HEK293 (cell line): ENCODE results near the gene INPP5B.

Experiments
- CTCF ChIA-PET: fragments of 350-600 bp; formaldehyde crosslinking; extraction: SDS; loops from one replicate; lab custom pipeline; 2021; ENCODE audit warnings: antibody characterized with exemption; lab: Yijun Ruan, JAX
- POLR2A ChIA-PET: fragments of 300-600 bp; formaldehyde crosslinking; extraction: SDS; loops from one replicate; lab custom pipeline; 2020; ENCODE audit warnings: antibody characterized with exemption, inconsistent platforms; lab: Yijun Ruan, JAX
- H3K27ac ChIP-seq: fragments of 200-500 bp; sonication (Bioruptor generic); 2 replicates; pipeline ENCODE4 v1.5.1; 2014; ENCODE audit warnings: low read depth, low read length, control low read depth, inconsistent platforms; ENCODE audit errors: extremely low read depth
- H3K36me3 ChIP-seq, 2 experiments: fragments of 200-500 bp in 1 of 2; sonication (Bioruptor generic) in 1 of 2; 1 replicate in 1 of 2; 2 replicates in 1 of 2; pipeline ENCODE4 v1.5.1; 2014 to 2017; ENCODE audit warnings: inconsistent platforms in 2 of 2, low read length in 2 of 2; ENCODE audit not compliant: control insufficient read depth in 2 of 2, insufficient read depth in 1 of 2
- H3K4me1 ChIP-seq: fragments of 200-500 bp; sonication (Bioruptor generic); 2 replicates; pipeline ENCODE4 v1.5.1; 2014; ENCODE audit warnings: mild to moderate bottlenecking, low read length, inconsistent platforms; ENCODE audit not compliant: control insufficient read depth, insufficient read depth
- H3K4me3 ChIP-seq: 2 replicates; pipeline ENCODE4 v1.5.1; 2011; ENCODE audit warnings: low read depth, mild to moderate bottlenecking, control low read depth, low read length, moderate library complexity
- H3K9me3 ChIP-seq: fragments of 200-500 bp; sonication (Bioruptor generic); 2 replicates; pipeline ENCODE4 v1.5.1; 2014; ENCODE audit warnings: low read depth, low read length, inconsistent platforms; ENCODE audit not compliant: control insufficient read depth, insufficient read depth
- FEZF1 ChIP-seq: fragments of 450-650 bp; formaldehyde crosslinking; IDR thresholded peaks from 2 replicates; pipeline ENCODE4 v1.5.1; 2016; ENCODE audit warnings: missing biosample characterization, missing genetic modification characterization
- KLF1 ChIP-seq: fragments of 450-650 bp; formaldehyde crosslinking; IDR thresholded peaks from 2 replicates; pipeline ENCODE4 v1.5.1; 2016; ENCODE audit warnings: missing biosample characterization, missing genetic modification characterization
- SCRT2 ChIP-seq: fragments of 450-650 bp; formaldehyde crosslinking; IDR thresholded peaks from 2 replicates; pipeline ENCODE4 v1.5.1; 2016; ENCODE audit warnings: missing biosample characterization, missing genetic modification characterization
- TCF7L2 ChIP-seq: IDR thresholded peaks from 2 replicates; pipeline ENCODE4 v1.6.1; 2011; ENCODE audit warnings: low read depth, mild to moderate bottlenecking, inconsistent platforms, low read length, moderate library complexity, borderline replicate concordance
- ZFHX2 ChIP-seq: fragments of 450-650 bp; formaldehyde crosslinking; conservative IDR thresholded peaks from 2 replicates; pipeline ENCODE4 v1.5.1; 2016; ENCODE audit warnings: missing biosample characterization, missing genetic modification characterization
- ZNF140 ChIP-seq: fragments of 450-650 bp; formaldehyde crosslinking; IDR thresholded peaks from 2 replicates; pipeline ENCODE4 v1.5.1; 2016; ENCODE audit warnings: missing biosample characterization, missing genetic modification characterization
- ZNF169 ChIP-seq: fragments of 450-650 bp; formaldehyde crosslinking; IDR thresholded peaks from 2 replicates; pipeline ENCODE4 v1.5.1; 2016; ENCODE audit warnings: missing biosample characterization, missing genetic modification characterization
- ZNF19 ChIP-seq: fragments of 450-650 bp; formaldehyde crosslinking; IDR thresholded peaks from 2 replicates; pipeline ENCODE4; 2016; ENCODE audit warnings: missing biosample characterization, missing genetic modification characterization, low read depth
- ZNF211 ChIP-seq: fragments of 450-650 bp; formaldehyde crosslinking; IDR thresholded peaks from 2 replicates; pipeline ENCODE4 v1.5.1; 2016; ENCODE audit warnings: low read depth, missing biosample characterization, missing genetic modification characterization
- ZNF248 ChIP-seq: fragments of 450-650 bp; formaldehyde crosslinking; IDR thresholded peaks from 2 replicates; pipeline ENCODE4 v1.5.1; 2017; ENCODE audit warnings: missing biosample characterization, missing genetic modification characterization
- ZNF274 ChIP-seq, 2 experiments: fragments of 200-500 bp in 1 of 2; fragments of 450-650 bp in 1 of 2; sonication (Bioruptor generic) in 1 of 2; formaldehyde crosslinking in 1 of 2; IDR thresholded peaks; 2 replicates each; pipeline versions ENCODE4 v1.5.1 to v1.6.1; 2014 to 2016; ENCODE audit warnings: borderline replicate concordance in 1 of 2, inconsistent platforms in 1 of 2, low read length in 1 of 2, missing biosample characterization in 1 of 2, missing genetic modification characterization in 1 of 2
- ZNF302 ChIP-seq: fragments of 450-650 bp; formaldehyde crosslinking; IDR thresholded peaks from 2 replicates; pipeline ENCODE4 v1.5.1; 2016; ENCODE audit warnings: missing biosample characterization, missing genetic modification characterization, low read depth
- ZNF529 ChIP-seq: fragments of 450-650 bp; formaldehyde crosslinking; IDR thresholded peaks from 2 replicates; pipeline ENCODE4 v1.5.1; 2017; ENCODE audit warnings: missing genetic modification characterization, missing biosample characterization; ENCODE audit not compliant: insufficient replicate concordance
- ZNF558 ChIP-seq: fragments of 450-650 bp; formaldehyde crosslinking; IDR thresholded peaks from 2 replicates; pipeline ENCODE4 v1.5.1; 2016; ENCODE audit warnings: missing biosample characterization, missing genetic modification characterization
- ZNF701 ChIP-seq: fragments of 450-650 bp; formaldehyde crosslinking; IDR thresholded peaks from 2 replicates; pipeline ENCODE4 v1.5.1; 2016; ENCODE audit warnings: missing biosample characterization, missing genetic modification characterization
- ZSCAN30 ChIP-seq: fragments of 450-650 bp; IDR thresholded peaks from 2 replicates; pipeline ENCODE4 v1.5.1; 2018; ENCODE audit warnings: missing biosample characterization, mild to moderate bottlenecking, missing genetic modification characterization, moderate library complexity
- TF ChIP-seq, protein P1 (sequence below): fragments of 450-650 bp; formaldehyde crosslinking; IDR thresholded peaks from 2 replicates; pipeline ENCODE4 v1.5.1; 2016; ENCODE audit warnings: missing biosample characterization, missing genetic modification characterization, borderline replicate concordance
- TF ChIP-seq, protein P2 (sequence below): fragments of 450-650 bp; formaldehyde crosslinking; IDR thresholded peaks from 2 replicates; pipeline ENCODE4 v1.5.1; 2016; ENCODE audit warnings: missing biosample characterization, missing genetic modification characterization
- TF ChIP-seq, protein P3 (sequence below): fragments of 450-650 bp; formaldehyde crosslinking; IDR thresholded peaks from 2 replicates; pipeline ENCODE4 v1.5.1; 2016; ENCODE audit warnings: missing biosample characterization, missing genetic modification characterization, borderline replicate concordance
- TF ChIP-seq, protein P4 (sequence below): fragments of 450-650 bp; formaldehyde crosslinking; IDR thresholded peaks from 2 replicates; pipeline ENCODE4 v1.5.1; 2016; ENCODE audit warnings: missing biosample characterization, missing genetic modification characterization

INPP5B gene

DNA sequence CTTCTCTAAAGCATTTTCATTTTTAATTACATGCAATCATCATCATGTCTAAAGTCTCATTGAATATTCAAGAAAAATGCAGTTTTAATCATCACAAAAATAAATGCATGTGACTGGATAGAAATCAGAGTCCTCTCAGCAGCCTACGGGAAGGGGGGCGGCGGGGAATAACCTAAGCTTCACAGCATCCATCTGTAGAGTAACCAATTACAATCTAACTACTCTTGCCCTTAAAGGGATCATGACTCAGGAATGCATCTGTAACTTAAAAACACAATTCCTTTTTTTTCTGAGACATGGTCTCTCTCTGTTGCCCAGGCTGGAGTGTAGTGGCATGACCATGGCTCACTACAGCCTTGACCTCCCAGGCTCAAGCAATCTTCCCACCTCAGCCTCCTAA, 110.1 kb downstream of the INPP5B start:
- H3K36me3 ChIP-seq = peaks cover 29 to 87% of the 10 kb centered on the region in 2 experiments
- H3K9me3 ChIP-seq = no peaks in the 10 kb centered on the region
- CTCF ChIA-PET = interaction anchor here (0.6 to 1.2 kb wide), 4 partner anchors 15 to 1260 kb away, joined by 3 to 6 read pairs (median 3); no protein-coding TSS in a partner anchor
- no peak overlapping the region for H3K4me3 ChIP-seq
- TF ChIP-seq ZNF211 (no peak), ZNF701 (no peak), ZNF558 (no peak), FEZF1 (tag by site-specific recombination) (no peak), ZNF529 (tag by site-specific recombination) (no peak), ZFHX2 (tag by site-specific recombination) (no peak), ZNF274 (IDR thresholded peaks at IDR 0.05; ENCODE audit: low read length) (no peak), ZNF274 (tag by site-specific recombination; IDR thresholded peaks at IDR 0.05; ENCODE audit: borderline replicate concordance) (no peak), ZNF169 (tag by site-specific recombination) (no peak), ZNF302 (tag by site-specific recombination) (no peak), ZNF140 (tag by site-specific recombination) (no peak), ZNF19 (tag by site-specific recombination) (no peak), SCRT2 (tag by site-specific recombination) (no peak), ZNF248 (no peak), TCF7L2 (no peak), ZSCAN30 (tag by site-specific recombination) (no peak), KLF1 (tag by site-specific recombination) (no peak)
- TF ChIP-seq, protein P1, sequence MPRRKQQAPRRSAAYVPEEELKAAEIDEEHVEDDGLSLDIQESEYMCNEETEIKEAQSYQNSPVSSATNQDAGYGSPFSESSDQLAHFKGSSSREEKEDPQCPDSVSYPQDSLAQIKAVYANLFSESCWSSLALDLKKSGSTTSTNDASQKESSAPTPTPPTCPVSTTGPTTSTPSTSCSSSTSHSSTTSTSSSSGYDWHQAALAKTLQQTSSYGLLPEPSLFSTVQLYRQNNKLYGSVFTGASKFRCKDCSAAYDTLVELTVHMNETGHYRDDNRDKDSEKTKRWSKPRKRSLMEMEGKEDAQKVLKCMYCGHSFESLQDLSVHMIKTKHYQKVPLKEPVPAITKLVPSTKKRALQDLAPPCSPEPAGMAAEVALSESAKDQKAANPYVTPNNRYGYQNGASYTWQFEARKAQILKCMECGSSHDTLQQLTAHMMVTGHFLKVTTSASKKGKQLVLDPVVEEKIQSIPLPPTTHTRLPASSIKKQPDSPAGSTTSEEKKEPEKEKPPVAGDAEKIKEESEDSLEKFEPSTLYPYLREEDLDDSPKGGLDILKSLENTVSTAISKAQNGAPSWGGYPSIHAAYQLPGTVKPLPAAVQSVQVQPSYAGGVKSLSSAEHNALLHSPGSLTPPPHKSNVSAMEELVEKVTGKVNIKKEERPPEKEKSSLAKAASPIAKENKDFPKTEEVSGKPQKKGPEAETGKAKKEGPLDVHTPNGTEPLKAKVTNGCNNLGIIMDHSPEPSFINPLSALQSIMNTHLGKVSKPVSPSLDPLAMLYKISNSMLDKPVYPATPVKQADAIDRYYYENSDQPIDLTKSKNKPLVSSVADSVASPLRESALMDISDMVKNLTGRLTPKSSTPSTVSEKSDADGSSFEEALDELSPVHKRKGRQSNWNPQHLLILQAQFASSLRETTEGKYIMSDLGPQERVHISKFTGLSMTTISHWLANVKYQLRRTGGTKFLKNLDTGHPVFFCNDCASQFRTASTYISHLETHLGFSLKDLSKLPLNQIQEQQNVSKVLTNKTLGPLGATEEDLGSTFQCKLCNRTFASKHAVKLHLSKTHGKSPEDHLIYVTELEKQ (tag by site-specific recombination) = no peak
- TF ChIP-seq, protein P2, sequence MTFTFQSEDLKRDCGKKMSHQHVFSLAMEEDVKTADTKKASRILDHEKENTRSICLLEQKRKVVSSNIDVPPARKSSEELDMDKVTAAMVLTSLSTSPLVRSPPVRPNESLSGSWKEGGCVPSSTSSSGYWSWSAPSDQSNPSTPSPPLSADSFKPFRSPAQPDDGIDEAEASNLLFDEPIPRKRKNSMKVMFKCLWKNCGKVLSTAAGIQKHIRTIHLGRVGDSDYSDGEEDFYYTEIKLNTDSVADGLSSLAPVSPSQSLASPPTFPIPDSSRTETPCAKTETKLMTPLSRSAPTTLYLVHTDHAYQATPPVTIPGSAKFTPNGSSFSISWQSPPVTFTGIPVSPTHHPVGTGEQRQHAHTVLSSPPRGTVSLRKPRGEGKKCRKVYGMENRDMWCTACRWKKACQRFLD (tag by site-specific recombination) = no peak
- TF ChIP-seq, protein P3, sequence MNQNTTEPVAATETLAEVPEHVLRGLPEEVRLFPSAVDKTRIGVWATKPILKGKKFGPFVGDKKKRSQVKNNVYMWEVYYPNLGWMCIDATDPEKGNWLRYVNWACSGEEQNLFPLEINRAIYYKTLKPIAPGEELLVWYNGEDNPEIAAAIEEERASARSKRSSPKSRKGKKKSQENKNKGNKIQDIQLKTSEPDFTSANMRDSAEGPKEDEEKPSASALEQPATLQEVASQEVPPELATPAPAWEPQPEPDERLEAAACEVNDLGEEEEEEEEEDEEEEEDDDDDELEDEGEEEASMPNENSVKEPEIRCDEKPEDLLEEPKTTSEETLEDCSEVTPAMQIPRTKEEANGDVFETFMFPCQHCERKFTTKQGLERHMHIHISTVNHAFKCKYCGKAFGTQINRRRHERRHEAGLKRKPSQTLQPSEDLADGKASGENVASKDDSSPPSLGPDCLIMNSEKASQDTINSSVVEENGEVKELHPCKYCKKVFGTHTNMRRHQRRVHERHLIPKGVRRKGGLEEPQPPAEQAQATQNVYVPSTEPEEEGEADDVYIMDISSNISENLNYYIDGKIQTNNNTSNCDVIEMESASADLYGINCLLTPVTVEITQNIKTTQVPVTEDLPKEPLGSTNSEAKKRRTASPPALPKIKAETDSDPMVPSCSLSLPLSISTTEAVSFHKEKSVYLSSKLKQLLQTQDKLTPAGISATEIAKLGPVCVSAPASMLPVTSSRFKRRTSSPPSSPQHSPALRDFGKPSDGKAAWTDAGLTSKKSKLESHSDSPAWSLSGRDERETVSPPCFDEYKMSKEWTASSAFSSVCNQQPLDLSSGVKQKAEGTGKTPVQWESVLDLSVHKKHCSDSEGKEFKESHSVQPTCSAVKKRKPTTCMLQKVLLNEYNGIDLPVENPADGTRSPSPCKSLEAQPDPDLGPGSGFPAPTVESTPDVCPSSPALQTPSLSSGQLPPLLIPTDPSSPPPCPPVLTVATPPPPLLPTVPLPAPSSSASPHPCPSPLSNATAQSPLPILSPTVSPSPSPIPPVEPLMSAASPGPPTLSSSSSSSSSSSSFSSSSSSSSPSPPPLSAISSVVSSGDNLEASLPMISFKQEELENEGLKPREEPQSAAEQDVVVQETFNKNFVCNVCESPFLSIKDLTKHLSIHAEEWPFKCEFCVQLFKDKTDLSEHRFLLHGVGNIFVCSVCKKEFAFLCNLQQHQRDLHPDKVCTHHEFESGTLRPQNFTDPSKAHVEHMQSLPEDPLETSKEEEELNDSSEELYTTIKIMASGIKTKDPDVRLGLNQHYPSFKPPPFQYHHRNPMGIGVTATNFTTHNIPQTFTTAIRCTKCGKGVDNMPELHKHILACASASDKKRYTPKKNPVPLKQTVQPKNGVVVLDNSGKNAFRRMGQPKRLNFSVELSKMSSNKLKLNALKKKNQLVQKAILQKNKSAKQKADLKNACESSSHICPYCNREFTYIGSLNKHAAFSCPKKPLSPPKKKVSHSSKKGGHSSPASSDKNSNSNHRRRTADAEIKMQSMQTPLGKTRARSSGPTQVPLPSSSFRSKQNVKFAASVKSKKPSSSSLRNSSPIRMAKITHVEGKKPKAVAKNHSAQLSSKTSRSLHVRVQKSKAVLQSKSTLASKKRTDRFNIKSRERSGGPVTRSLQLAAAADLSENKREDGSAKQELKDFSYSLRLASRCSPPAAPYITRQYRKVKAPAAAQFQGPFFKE (tag by site-specific recombination) = no peak
- TF ChIP-seq, protein P4, sequence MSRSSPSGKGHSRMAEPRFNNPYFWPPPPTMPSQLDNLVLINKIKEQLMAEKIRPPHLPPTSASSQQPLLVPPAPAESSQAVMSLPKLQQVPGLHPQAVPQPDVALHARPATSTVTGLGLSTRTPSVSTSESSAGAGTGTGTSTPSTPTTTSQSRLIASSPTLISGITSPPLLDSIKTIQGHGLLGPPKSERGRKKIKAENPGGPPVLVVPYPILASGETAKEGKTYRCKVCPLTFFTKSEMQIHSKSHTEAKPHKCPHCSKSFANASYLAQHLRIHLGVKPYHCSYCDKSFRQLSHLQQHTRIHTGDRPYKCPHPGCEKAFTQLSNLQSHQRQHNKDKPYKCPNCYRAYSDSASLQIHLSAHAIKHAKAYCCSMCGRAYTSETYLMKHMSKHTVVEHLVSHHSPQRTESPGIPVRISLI (tag by site-specific recombination) = no peak
- TF ChIP-seq, all 188 proteins: peak for 0
- Histone ChIP-seq H3K4me1 (no peaks in the 10 kb centered on the region), H3K27ac (no peak overlapping the region)
- POLR2A ChIA-PET = no interaction called here
